ENCODE measurements around the gene ZCCHC2.

Gene ZCCHC2

GRCh38 chr18:62576845-62577512, 54.2 kb downstream of the ZCCHC2 start:
- no peak overlapping the region for H2AFZ ChIP-seq (ENCODE audit: low read depth)
- no peaks in the 10 kb centered on the region; the same call in 1 of the 2 replicates for H3K36me3 ChIP-seq (ENCODE audit: insufficient read depth)
- H3K27ac ChIP-seq = no peak overlapping the region
- H3K27me3 ChIP-seq (ENCODE audit: insufficient read depth, low read depth) = no peaks in the 10 kb centered on the region
- H3K4me1 ChIP-seq (ENCODE audit: low read depth, poor library complexity, severe bottlenecking) = no peaks in the 10 kb centered on the region
- H4K20me1 ChIP-seq (ENCODE audit: insufficient read depth) = no peaks in the 10 kb centered on the region
- no peaks in the 10 kb centered on the region for H3K79me2 ChIP-seq (ENCODE audit: insufficient read depth, low read depth)
- no peak overlapping the region; the same call in 1 of the 2 replicates for H3K4me2 ChIP-seq
- TF ChIP-seq, protein P1, sequence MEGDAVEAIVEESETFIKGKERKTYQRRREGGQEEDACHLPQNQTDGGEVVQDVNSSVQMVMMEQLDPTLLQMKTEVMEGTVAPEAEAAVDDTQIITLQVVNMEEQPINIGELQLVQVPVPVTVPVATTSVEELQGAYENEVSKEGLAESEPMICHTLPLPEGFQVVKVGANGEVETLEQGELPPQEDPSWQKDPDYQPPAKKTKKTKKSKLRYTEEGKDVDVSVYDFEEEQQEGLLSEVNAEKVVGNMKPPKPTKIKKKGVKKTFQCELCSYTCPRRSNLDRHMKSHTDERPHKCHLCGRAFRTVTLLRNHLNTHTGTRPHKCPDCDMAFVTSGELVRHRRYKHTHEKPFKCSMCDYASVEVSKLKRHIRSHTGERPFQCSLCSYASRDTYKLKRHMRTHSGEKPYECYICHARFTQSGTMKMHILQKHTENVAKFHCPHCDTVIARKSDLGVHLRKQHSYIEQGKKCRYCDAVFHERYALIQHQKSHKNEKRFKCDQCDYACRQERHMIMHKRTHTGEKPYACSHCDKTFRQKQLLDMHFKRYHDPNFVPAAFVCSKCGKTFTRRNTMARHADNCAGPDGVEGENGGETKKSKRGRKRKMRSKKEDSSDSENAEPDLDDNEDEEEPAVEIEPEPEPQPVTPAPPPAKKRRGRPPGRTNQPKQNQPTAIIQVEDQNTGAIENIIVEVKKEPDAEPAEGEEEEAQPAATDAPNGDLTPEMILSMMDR (conservative IDR thresholded peaks at IDR 0.05; ENCODE audit: low read depth, low read length) = no peak
- H3K4me3 ChIP-seq (IDR thresholded peaks at IDR 0.05; ENCODE audit: insufficient read depth, low read depth, low read length) = no peak overlapping the region
- no peak overlapping the region for H3K9ac ChIP-seq

GRCh38 chr18:62577765-62578164, 54.9 kb downstream of the ZCCHC2 start:
- no peaks in the 10 kb centered on the region for H3K4me1 ChIP-seq (ENCODE audit: low read depth, poor library complexity, severe bottlenecking)
- no peak overlapping the region for H2AFZ ChIP-seq (ENCODE audit: low read depth)
- no peaks in the 10 kb centered on the region for H3K79me2 ChIP-seq (ENCODE audit: insufficient read depth, low read depth)
- no peaks in the 10 kb centered on the region for H3K27me3 ChIP-seq (ENCODE audit: insufficient read depth, low read depth)
- H3K4me3 ChIP-seq (IDR thresholded peaks at IDR 0.05; ENCODE audit: insufficient read depth, low read depth, low read length) = no peak overlapping the region
- no peaks in the 10 kb centered on the region for H4K20me1 ChIP-seq (ENCODE audit: insufficient read depth)
- no peak overlapping the region; the same call in 1 of the 2 replicates for H3K4me2 ChIP-seq
- TF ChIP-seq, protein P1 (conservative IDR thresholded peaks at IDR 0.05; ENCODE audit: low read depth, low read length) = no peak
- no peak overlapping the region for H3K9ac ChIP-seq
- H3K27ac ChIP-seq = no peak overlapping the region
- no peaks in the 10 kb centered on the region; the same call in 1 of the 2 replicates for H3K36me3 ChIP-seq (ENCODE audit: insufficient read depth)

GRCh38 chr18:62578980-62579511, 56.2 kb downstream of the ZCCHC2 start:
- Histone ChIP-seq H3K4me3 (IDR thresholded peaks at IDR 0.05; ENCODE audit: insufficient read depth, low read depth, low read length) (no peak overlapping the region), H3K27ac (no peak overlapping the region), H3K9ac (no peak overlapping the region), H4K20me1 (ENCODE audit: insufficient read depth) (no peaks in the 10 kb centered on the region), H3K36me3 (ENCODE audit: insufficient read depth) (no peaks in the 10 kb centered on the region; the same call in 1 of the 2 replicates), H3K27me3 (ENCODE audit: insufficient read depth, low read depth) (no peaks in the 10 kb centered on the region), H3K79me2 (ENCODE audit: insufficient read depth, low read depth) (no peaks in the 10 kb centered on the region), H3K4me1 (ENCODE audit: low read depth, poor library complexity, severe bottlenecking) (peaks cover 4% of the 10 kb centered on the region), H2AFZ (ENCODE audit: low read depth) (no peak overlapping the region), H3K4me2 (no peak overlapping the region)
- TF ChIP-seq, protein P1 (conservative IDR thresholded peaks at IDR 0.05; ENCODE audit: low read depth, low read length) = no peak

DNA sequence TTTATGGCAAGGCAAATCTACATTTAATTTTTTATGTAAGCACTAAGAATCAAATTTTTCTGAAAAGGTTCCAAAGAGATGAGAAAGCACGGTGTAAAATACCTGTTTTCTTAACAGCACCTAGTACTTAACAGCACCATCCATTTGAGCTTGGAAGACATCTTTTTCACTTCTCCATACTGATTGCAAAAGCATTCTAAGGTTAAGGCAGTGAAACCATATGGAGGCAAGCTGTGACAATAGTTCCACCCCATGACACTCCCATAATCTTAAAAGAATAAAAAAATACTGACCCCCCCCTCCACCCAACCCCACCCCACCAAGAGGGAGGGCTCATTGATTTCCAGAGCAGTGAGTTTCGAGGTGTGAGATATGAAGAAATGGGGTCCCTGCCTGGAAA, 60.6 kb downstream of the ZCCHC2 start:
- no peaks in the 10 kb centered on the region for H3K36me3 ChIP-seq (ENCODE audit: insufficient read depth)
- no peaks in the 10 kb centered on the region for H3K27me3 ChIP-seq (ENCODE audit: insufficient read depth, low read depth)
- TF ChIP-seq, protein P1 (conservative IDR thresholded peaks at IDR 0.05; ENCODE audit: low read depth, low read length) = no peak
- H3K4me1 ChIP-seq (ENCODE audit: low read depth, poor library complexity, severe bottlenecking) = peaks cover 20% of the 10 kb centered on the region
- H3K9ac ChIP-seq = no peak overlapping the region
- H2AFZ ChIP-seq (ENCODE audit: low read depth) = no peak overlapping the region
- H3K27ac ChIP-seq = no peak overlapping the region
- H3K4me2 ChIP-seq = no peak overlapping the region
- H3K4me3 ChIP-seq (IDR thresholded peaks at IDR 0.05; ENCODE audit: insufficient read depth, low read depth, low read length) = no peak overlapping the region
- no peaks in the 10 kb centered on the region for H4K20me1 ChIP-seq (ENCODE audit: insufficient read depth)
- no peaks in the 10 kb centered on the region for H3K79me2 ChIP-seq (ENCODE audit: insufficient read depth, low read depth)

Measured in KMS-11 (cell line).